ENCODE measurements around the gene MOCS1.

MOCS1 gene

DNA sequence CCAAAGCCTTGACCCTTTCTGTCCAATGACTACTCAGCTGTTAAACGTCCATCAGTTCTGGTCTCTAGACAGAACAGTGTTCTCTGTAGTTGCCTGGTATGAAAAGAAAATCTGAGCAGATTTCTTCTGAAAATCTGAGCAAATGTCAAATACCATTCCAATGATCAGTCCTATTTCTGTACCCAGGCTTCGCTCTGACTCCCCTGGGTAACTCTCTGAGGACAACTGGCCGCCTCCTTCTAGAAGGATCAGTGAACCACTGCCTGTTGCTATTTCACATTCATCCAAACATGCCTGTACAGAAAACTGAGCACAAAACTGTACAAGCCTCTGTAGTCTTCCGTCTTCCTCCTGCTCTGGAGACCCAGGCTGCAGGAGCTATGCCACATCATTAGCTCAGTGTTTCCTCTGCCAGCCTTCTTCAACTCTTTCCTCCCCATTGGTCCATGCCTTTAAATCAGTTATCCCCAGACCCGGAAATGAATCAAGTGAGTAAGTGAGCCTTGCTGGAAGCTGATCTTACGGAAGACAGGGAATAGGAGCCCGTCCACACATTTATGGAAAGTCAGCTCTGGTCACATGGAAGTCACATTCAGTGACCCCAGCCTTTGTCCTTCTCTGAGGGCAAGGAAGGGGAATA is 78.8 kb downstream of the MOCS1 start:
- Mint-ChIP-seq H3K4me3 (no peak overlapping the region), H3K36me3 (ENCODE audit: insufficient read depth) (peaks cover 3% of the 10 kb centered on the region), H3K27ac (no peak overlapping the region), H3K9me3 (peaks cover 0 to 2% of the 10 kb centered on the region in 2 donors), H3K27me3 (peaks cover 54 to 70% of the 10 kb centered on the region in 2 donors), H3K4me1 (ENCODE audit: low read depth in 2 of 2) (no peaks in the 10 kb centered on the region)
- ATAC-seq (replicated peaks) (no peak), DNase-seq (no peak)
